GM12878 (cell line): ENCODE results near the gene SKIDA1. TPM values are rescaled to one million over a fixed set of nuclear protein-coding genes. Genes with fewer than 3 reads are reported as not detected.
A peak's percentile ranks its signal among the peaks of the same experiment; 100 is the strongest.

Source experiments
- ASH2L ChIP-seq: fragments of 300-600, 200-600 bp; sonication (generic); IDR thresholded peaks from 2 replicates; pipeline ENCODE4 v1.6.1; 2017; ENCODE audit warnings: low read depth, mild to moderate bottlenecking, borderline replicate concordance
- ATF7 ChIP-seq: fragments of 450-650 bp; IDR thresholded peaks from 2 replicates; pipeline ENCODE4 v1.6.1; 2016; ENCODE audit warnings: low read depth, mild to moderate bottlenecking
- CREB1 ChIP-seq: IDR thresholded peaks from 2 replicates; pipeline ENCODE4 v1.6.1; 2012; ENCODE audit warnings: low read depth, mild to moderate bottlenecking, inconsistent platforms
- E2F4 ChIP-seq: IDR thresholded peaks from 2 replicates; pipeline ENCODE4 v1.6.1; 2012; ENCODE audit warnings: low read depth, low read length, improper control_type of control experiment
- FOXM1 ChIP-seq: IDR thresholded peaks from 2 replicates; pipeline ENCODE4 v1.6.1; 2012; ENCODE audit warnings: low read depth, mild to moderate bottlenecking, inconsistent platforms, low read length, moderate library complexity
- KDM1A ChIP-seq: fragments of 200-600 bp; sonication (generic); IDR thresholded peaks from 2 replicates; pipeline ENCODE4 v1.6.1; 2016; ENCODE audit warnings: borderline replicate concordance
- KLF5 ChIP-seq: fragments of 450-650 bp; IDR thresholded peaks from 2 replicates; pipeline ENCODE4 v1.6.1; 2014; ENCODE audit warnings: mild to moderate bottlenecking; ENCODE audit not compliant: partially characterized antibody
- MEF2B ChIP-seq: fragments of 450-650 bp; IDR thresholded peaks from 2 replicates; pipeline ENCODE4 v1.6.1; 2018; ENCODE audit warnings: mild to moderate bottlenecking, moderate library complexity; ENCODE audit not compliant: partially characterized antibody, poor library complexity, severe bottlenecking
- MLLT1 ChIP-seq: fragments of 450-650 bp; IDR thresholded peaks from 2 replicates; pipeline ENCODE4 v1.6.1; 2016; ENCODE audit warnings: mild to moderate bottlenecking
- MXI1 ChIP-seq: fragments of 150-350 bp; IDR thresholded peaks from 2 replicates; pipeline ENCODE4 v1.6.1; 2011; ENCODE audit warnings: low read depth, mild to moderate bottlenecking, inconsistent platforms, low read length, improper control_type of control experiment
- MYC ChIP-seq: IDR thresholded peaks from 2 replicates; pipeline ENCODE4 v1.6.1; 2011; ENCODE audit warnings: mild to moderate bottlenecking, low read length, moderate library complexity, inconsistent platforms; ENCODE audit not compliant: insufficient read depth, insufficient replicate concordance, insufficient read length, severe bottlenecking
- NBN ChIP-seq: fragments of 450-650 bp; IDR thresholded peaks from 2 replicates; pipeline ENCODE4 v1.6.1; 2016
- NFXL1 ChIP-seq: fragments of 450-650 bp; IDR thresholded peaks from 2 replicates; pipeline ENCODE4 v1.6.1; 2017; ENCODE audit warnings: antibody characterized with exemption, mild to moderate bottlenecking, borderline replicate concordance
- PAX5 ChIP-seq: IDR thresholded peaks from 2 replicates; pipeline ENCODE4 v1.6.1; 2011; ENCODE audit warnings: low read depth, low read length, borderline replicate concordance
- PRDM15 ChIP-seq: fragments of 450-650 bp; formaldehyde crosslinking; IDR thresholded peaks from 2 replicates; pipeline ENCODE4 v1.4.0; 2020; ENCODE audit warnings: mild to moderate bottlenecking, moderate library complexity
- RCOR1 ChIP-seq: conservative IDR thresholded peaks from 2 replicates; pipeline ENCODE4 v1.6.1; 2012; ENCODE audit warnings: low read depth, low read length, improper control_type of control experiment
- RFX5 ChIP-seq: IDR thresholded peaks from 2 replicates; pipeline ENCODE4 v1.6.1; 2011; ENCODE audit warnings: low read depth, low read length, improper control_type of control experiment
- SIX5 ChIP-seq: IDR thresholded peaks from 2 replicates; pipeline ENCODE4 v1.6.1; 2011; ENCODE audit warnings: mild to moderate bottlenecking, low read depth, low read length, moderate library complexity; ENCODE audit not compliant: severe bottlenecking
- SRF ChIP-seq, 2 experiments: IDR thresholded peaks; 2 replicates each; pipeline ENCODE4 v1.6.1; 2011; ENCODE audit warnings: low read depth in 2 of 2, low read length in 2 of 2, mild to moderate bottlenecking in 1 of 2, moderate library complexity in 1 of 2
- polyA plus RNA-seq, 11 experiments: library from polyadenylated mRNA; depleted of rRNA in 4 of 11; unstranded in 6 of 11; stranded (reverse) in 5 of 11; fragments of >200 nt; fragmentation: Nextera tagmentation in 4 of 11; fragmentation: Illumina TruSeq in 1 of 11; extraction: Ambion mirVana in 4 of 11; extraction: Trizol in 1 of 11; gene quantifications; 1 replicate in 1 of 11; 2 replicates in 10 of 11; pipeline versions ENCODE4 v1.2.1 to v1.2.3, GENCODE V29; 2011 to 2016; ENCODE audit warnings: inconsistent platforms in 2 of 11, missing spikeins in 2 of 11, low read depth in 1 of 11
- total RNA-seq, 4 experiments: library from RNA; depleted of rRNA in 3 of 4; stranded (reverse); fragments of >200 nt in 3 of 4; fragmentation: Illumina TruSeq in 1 of 4; extraction: Trizol in 1 of 4; gene quantifications; 2 replicates each; pipeline versions ENCODE4 v1.2.1 to v1.2.3, GENCODE V29; 2013 to 2021
- TF ChIP-seq, protein P1 (sequence below): fragments of 450-650 bp; IDR thresholded peaks from 2 replicates; pipeline ENCODE4 v1.6.1; 2016; ENCODE audit warnings: mild to moderate bottlenecking, moderate library complexity, borderline replicate concordance

The SKIDA1 gene
- total and polyA plus RNA-seq, 10 of the 15 experiments (the other 5 are each of a cell fraction or from before 2014, with no cell fraction given): 0.05 to 0.90 (median 0.28) TPM

GRCh38 chr10:21526188-21526859 lies 842 bp upstream of the SKIDA1 start (continued):
- no peak for TF ChIP-seq MLLT1
- TF ChIP-seq RCOR1: no peak
- TF ChIP-seq KDM1A: no peak
- TF ChIP-seq PRDM15: no peak
- no peak for TF ChIP-seq E2F4
- TF ChIP-seq NBN: no peak
- no peak for TF ChIP-seq SRF (IDR thresholded peaks at IDR 0.05; ENCODE audit: low read depth in 2 of 2, low read length in 2 of 2)
- TF ChIP-seq PAX5: 0 out of 2 replicates have a peak, but pooled peaks have one; percentile 17
- TF ChIP-seq ASH2L: 0 out of 2 replicates have a peak, but pooled peaks have one; percentile 23
- TF ChIP-seq MEF2B: peak; percentile 33
- no peak for TF ChIP-seq KLF5
- TF ChIP-seq RFX5: no peak
- no peak for TF ChIP-seq SIX5
- TF ChIP-seq, protein P1, sequence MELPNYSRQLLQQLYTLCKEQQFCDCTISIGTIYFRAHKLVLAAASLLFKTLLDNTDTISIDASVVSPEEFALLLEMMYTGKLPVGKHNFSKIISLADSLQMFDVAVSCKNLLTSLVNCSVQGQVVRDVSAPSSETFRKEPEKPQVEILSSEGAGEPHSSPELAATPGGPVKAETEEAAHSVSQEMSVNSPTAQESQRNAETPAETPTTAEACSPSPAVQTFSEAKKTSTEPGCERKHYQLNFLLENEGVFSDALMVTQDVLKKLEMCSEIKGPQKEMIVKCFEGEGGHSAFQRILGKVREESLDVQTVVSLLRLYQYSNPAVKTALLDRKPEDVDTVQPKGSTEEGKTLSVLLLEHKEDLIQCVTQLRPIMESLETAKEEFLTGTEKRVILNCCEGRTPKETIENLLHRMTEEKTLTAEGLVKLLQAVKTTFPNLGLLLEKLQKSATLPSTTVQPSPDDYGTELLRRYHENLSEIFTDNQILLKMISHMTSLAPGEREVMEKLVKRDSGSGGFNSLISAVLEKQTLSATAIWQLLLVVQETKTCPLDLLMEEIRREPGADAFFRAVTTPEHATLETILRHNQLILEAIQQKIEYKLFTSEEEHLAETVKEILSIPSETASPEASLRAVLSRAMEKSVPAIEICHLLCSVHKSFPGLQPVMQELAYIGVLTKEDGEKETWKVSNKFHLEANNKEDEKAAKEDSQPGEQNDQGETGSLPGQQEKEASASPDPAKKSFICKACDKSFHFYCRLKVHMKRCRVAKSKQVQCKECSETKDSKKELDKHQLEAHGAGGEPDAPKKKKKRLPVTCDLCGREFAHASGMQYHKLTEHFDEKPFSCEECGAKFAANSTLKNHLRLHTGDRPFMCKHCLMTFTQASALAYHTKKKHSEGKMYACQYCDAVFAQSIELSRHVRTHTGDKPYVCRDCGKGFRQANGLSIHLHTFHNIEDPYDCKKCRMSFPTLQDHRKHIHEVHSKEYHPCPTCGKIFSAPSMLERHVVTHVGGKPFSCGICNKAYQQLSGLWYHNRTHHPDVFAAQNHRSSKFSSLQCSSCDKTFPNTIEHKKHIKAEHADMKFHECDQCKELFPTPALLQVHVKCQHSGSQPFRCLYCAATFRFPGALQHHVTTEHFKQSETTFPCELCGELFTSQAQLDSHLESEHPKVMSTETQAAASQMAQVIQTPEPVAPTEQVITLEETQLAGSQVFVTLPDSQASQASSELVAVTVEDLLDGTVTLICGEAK: no peak
- TF ChIP-seq MYC: no peak
- TF ChIP-seq ATF7: no peak
- TF ChIP-seq NFXL1: no peak
- TF ChIP-seq MXI1: no peak
- TF ChIP-seq CREB1: peak; percentile 9; the same call in 1 of the 2 replicates
- TF ChIP-seq FOXM1: peak; percentile 43; the same call in 1 of the 2 replicates
